Measurements from ENCODE around the gene PRSS21. TPM values are rescaled to one million over a fixed set of nuclear protein-coding genes. Genes with fewer than 3 reads are reported as not detected.
A peak's percentile ranks its signal among the peaks of the same experiment; 100 is the strongest.

PRSS21 gene
- total and polyA plus RNA-seq, 5 donors = not detected

DNA sequence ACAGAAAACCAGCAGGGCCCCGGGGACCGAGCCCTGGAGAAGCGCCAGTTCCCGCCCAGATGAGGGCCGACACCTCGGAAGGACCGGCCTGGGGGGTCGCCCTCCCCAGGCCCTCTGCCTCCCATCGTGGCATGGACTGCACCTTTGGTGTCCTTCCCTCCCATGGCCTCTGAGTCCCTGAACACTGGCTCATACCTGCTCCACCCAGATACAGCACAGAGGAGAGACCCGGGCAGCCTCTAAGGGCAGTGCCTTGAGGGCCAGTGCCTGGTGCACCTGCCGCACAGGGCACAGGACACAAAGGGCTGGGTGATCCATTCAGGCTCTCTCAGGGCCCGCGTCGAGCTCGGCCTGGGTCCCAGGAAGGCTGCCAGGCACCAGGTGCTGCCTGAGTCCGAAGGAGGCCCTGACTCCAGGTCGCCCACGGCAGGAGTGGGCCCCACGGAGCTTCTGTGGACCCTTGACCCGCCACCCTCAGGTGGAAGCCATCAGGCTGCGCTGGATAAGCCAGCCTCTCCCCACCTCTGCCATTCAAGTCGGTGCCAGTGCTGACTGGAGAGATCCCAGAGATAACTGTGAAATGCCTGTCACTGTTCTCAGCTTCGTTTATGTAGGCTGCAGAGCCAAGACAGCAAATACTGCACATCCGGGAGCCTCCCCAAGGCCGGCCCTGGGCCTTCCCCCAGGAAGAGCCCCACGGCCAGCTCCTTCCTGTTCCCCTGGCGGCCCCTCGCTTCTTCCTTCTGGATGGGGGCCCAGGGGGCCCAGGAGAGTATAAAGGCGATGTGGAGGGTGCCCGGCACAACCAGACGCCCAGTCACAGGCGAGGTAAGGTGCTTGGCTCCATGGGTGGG lies 12.7 kb downstream of the PRSS21 start, which contains the start of gene ZG16B:
Gene ZG16B, plus strand, starts transcription at position 803 of the 854 bp plus-strand sequence. CDS start 139 bp downstream, outside the sequence.
- intact Hi-C loops (cut with DNase I) = no loop called here
- 66% methylated on average over 32 of the region's 32 CpGs for WGBS
- DNase-seq = no peak
- H3K27ac ChIP-seq (ENCODE audit: low read length) = no peak within 1 kb of the TSS
- H3K9me3 ChIP-seq (ENCODE audit: control insufficient read depth, low read length) = no peaks in the 10 kb centered on the region
- H3K4me1 ChIP-seq (ENCODE audit: control insufficient read depth, insufficient read depth, low read length) = no peaks in the 10 kb centered on the region
- no peaks in the 10 kb centered on the region for H3K27me3 ChIP-seq (ENCODE audit: control insufficient read depth, insufficient read depth)
- ATAC-seq = peak; percentile 15 to 28
- H3K4me3 ChIP-seq (ENCODE audit: low read length) = no peak within 1 kb of the TSS

GRCh38 chr16:2830355-2830695 lies 13.3 kb downstream of the PRSS21 start:
- no peaks in the 10 kb centered on the region for H3K4me1 ChIP-seq (ENCODE audit: control insufficient read depth, insufficient read depth, low read length)
- H3K27ac ChIP-seq (ENCODE audit: low read length) = no peak overlapping the region
- no peaks in the 10 kb centered on the region for H3K27me3 ChIP-seq (ENCODE audit: control insufficient read depth, insufficient read depth)
- 74% methylated on average over 5 of the region's 5 CpGs for WGBS
- no peak overlapping the region for H3K4me3 ChIP-seq (ENCODE audit: low read length)
- no peak for DNase-seq
- no peaks in the 10 kb centered on the region for H3K9me3 ChIP-seq (ENCODE audit: control insufficient read depth, low read length)
- intact Hi-C loops (cut with DNase I) = no loop called here
- no peak for ATAC-seq

- Histone ChIP-seq H3K27me3 (ENCODE audit: control insufficient read depth, insufficient read depth) (no peaks in the 10 kb centered on the region), H3K9me3 (ENCODE audit: control insufficient read depth, low read length) (no peaks in the 10 kb centered on the region), H3K27ac (ENCODE audit: low read length) (no peak overlapping the region), H3K4me1 (ENCODE audit: control insufficient read depth, insufficient read depth, low read length) (no peaks in the 10 kb centered on the region), H3K4me3 (ENCODE audit: low read length) (no peak overlapping the region)
- intact Hi-C loops (cut with DNase I) = no loop called here
- DNase-seq (no peak), ATAC-seq (no peak)
- WGBS = 78% methylated on average over 15 of the region's 15 CpGs
Measured at GRCh38 chr16:2831203-2831602, 14.2 kb downstream of the PRSS21 start.

DNA sequence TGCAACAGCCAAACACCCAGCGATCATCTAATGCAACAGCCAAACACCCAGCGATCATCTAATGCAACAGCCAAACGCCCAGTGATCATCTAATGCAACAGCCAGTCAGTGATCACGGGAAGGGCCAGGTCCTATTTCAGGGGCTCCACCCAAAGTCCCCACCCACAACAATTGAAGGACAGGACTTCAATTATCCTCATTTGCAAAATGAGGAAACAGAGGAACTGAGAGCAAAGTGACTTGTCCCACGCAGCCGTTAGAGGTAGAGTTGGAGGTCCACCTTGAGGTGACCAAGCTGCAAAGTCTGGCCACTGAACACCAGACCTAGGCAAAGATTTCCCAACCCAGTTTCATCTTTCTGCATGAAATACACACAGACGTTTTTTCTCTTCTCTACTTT lies 16.7 kb downstream of the PRSS21 start:
- Histone ChIP-seq H3K27ac (ENCODE audit: low read length) (no peak overlapping the region), H3K27me3 (ENCODE audit: control insufficient read depth, insufficient read depth) (no peaks in the 10 kb centered on the region), H3K4me1 (ENCODE audit: control insufficient read depth, insufficient read depth, low read length) (no peaks in the 10 kb centered on the region), H3K9me3 (ENCODE audit: control insufficient read depth, low read length) (no peaks in the 10 kb centered on the region), H3K4me3 (ENCODE audit: low read length) (no peak overlapping the region)
- no peak for ATAC-seq
- intact Hi-C loops (cut with DNase I) = no loop called here
- 69% methylated on average over 7 of the region's 7 CpGs for WGBS
- DNase-seq = no peak

GRCh38 chr16:2834968-2835367 lies 17.9 kb downstream of the PRSS21 start:
- DNase-seq (no peak), ATAC-seq (no peak)
- intact Hi-C loops (cut with DNase I) = loop anchor here in 1 of 4 donors (5.0 kb wide), 1 partner anchor 92 kb away; no protein-coding TSS in a partner anchor
- no peak overlapping the region for H3K27ac ChIP-seq (ENCODE audit: low read length)
- no peaks in the 10 kb centered on the region for H3K9me3 ChIP-seq (ENCODE audit: control insufficient read depth, low read length)
- 86% methylated on average over 3 of the region's 3 CpGs for WGBS
- no peaks in the 10 kb centered on the region for H3K4me1 ChIP-seq (ENCODE audit: control insufficient read depth, insufficient read depth, low read length)
- no peak overlapping the region for H3K4me3 ChIP-seq (ENCODE audit: low read length)
- H3K27me3 ChIP-seq (ENCODE audit: control insufficient read depth, insufficient read depth) = no peaks in the 10 kb centered on the region

DNA sequence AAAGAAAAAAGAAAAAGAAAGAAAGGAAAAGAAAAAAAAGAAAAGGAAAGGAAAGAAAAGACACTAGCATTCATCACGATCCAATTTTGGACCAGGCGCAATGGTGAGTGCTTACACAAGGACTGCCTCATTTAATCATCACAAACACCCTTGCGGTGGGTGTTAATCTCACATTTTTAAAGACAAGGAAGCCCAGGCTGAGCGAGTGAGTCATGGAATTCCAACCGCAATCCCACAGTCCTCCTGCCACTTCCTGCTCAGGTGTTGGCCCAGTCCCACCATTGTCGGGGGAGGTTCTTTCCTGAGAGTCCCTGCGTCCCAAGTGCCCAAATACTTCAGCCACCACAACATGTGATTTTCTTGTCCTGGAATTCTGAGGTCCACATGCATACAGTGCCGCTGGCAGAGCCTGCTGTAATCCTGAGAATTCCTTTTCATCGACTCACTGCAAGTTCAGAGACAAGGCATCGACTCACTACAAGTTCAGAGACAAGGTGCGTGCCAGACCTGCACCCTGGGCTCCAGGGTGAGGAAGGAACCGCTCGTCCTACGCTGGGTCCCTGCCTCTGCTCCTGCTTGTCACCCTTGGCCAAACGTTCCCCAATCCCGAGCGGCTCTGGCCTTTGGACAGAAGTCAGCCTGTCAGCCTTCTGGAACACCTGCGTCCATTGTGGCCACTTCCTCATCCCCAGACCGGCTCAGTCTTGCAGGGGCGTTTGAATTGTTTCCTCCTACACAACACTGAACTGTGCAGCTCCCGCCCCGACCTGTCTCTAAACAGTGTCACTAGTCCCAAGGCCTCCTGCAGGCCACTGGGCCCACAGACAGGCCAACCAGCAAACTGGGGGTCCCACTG lies 18.8 kb downstream of the PRSS21 start:
- intact Hi-C loops (cut with DNase I) = loop anchor here in 1 of 4 donors (5.0 kb wide), 1 partner anchor 91 kb away; no protein-coding TSS in a partner anchor

GRCh38 chr16:2836646-2837508 lies 19.8 kb downstream of the PRSS21 start:
- Histone ChIP-seq H3K27ac (ENCODE audit: low read length) (no peak overlapping the region), H3K9me3 (ENCODE audit: control insufficient read depth, low read length) (no peaks in the 10 kb centered on the region), H3K4me3 (ENCODE audit: low read length) (no peak overlapping the region), H3K4me1 (ENCODE audit: control insufficient read depth, insufficient read depth, low read length) (no peaks in the 10 kb centered on the region), H3K27me3 (ENCODE audit: control insufficient read depth, insufficient read depth) (no peaks in the 10 kb centered on the region)
- DNase-seq = no peak
- no peak for ATAC-seq
- intact Hi-C loops (cut with DNase I) = loop anchor here in 1 of 4 donors (5.0 kb wide), 1 partner anchor 90 kb away; no protein-coding TSS in a partner anchor
- WGBS = 69% methylated on average over 13 of the region's 13 CpGs

More for the DNA sequence above, 18.8 kb downstream of the PRSS21 start:
- ATAC-seq = no peak
- H3K4me1 ChIP-seq (ENCODE audit: control insufficient read depth, insufficient read depth, low read length) = no peaks in the 10 kb centered on the region
- H3K27me3 ChIP-seq (ENCODE audit: control insufficient read depth, insufficient read depth) = no peaks in the 10 kb centered on the region
- no peak overlapping the region for H3K27ac ChIP-seq (ENCODE audit: low read length)
- 35% methylated on average over 22 of the region's 22 CpGs for WGBS
- no peak for DNase-seq
- H3K4me3 ChIP-seq (ENCODE audit: low read length) = no peak overlapping the region
- H3K9me3 ChIP-seq (ENCODE audit: control insufficient read depth, low read length) = no peaks in the 10 kb centered on the region

- H3K4me3 ChIP-seq (ENCODE audit: low read length) = no peak overlapping the region
- intact Hi-C loops (cut with DNase I) = loop anchor here in 1 of 4 donors (5.0 kb wide), 1 partner anchor 88 kb away; no protein-coding TSS in a partner anchor
- H3K27ac ChIP-seq (ENCODE audit: low read length) = no peak overlapping the region
- DNase-seq = peak; percentile 60 to 82 (median 78)
- no peaks in the 10 kb centered on the region for H3K4me1 ChIP-seq (ENCODE audit: control insufficient read depth, insufficient read depth, low read length)
- no peaks in the 10 kb centered on the region for H3K27me3 ChIP-seq (ENCODE audit: control insufficient read depth, insufficient read depth)
- ATAC-seq = peak; percentile 66 to 75
- 3% methylated on average over 12 of the region's 12 CpGs for WGBS
- H3K9me3 ChIP-seq (ENCODE audit: control insufficient read depth, low read length) = no peaks in the 10 kb centered on the region
Measured at GRCh38 chr16:2838928-2839327, 21.9 kb downstream of the PRSS21 start.

- Histone ChIP-seq H3K4me1 (ENCODE audit: control insufficient read depth, insufficient read depth, low read length) (no peaks in the 10 kb centered on the region), H3K27me3 (ENCODE audit: control insufficient read depth, insufficient read depth) (no peaks in the 10 kb centered on the region), H3K9me3 (ENCODE audit: control insufficient read depth, low read length) (no peaks in the 10 kb centered on the region), H3K4me3 (ENCODE audit: low read length) (no peak overlapping the region), H3K27ac (ENCODE audit: low read length) (no peak overlapping the region)
- WGBS = 79% methylated on average over 15 of the region's 15 CpGs
- ATAC-seq = no peak
- intact Hi-C loops (cut with DNase I) = loop anchor here in 1 of 4 donors (5.0 kb wide), 1 partner anchor 87 kb away; no protein-coding TSS in a partner anchor
- DNase-seq = no peak
Measured at GRCh38 chr16:2839650-2840450, 22.8 kb downstream of the PRSS21 start.

DNA sequence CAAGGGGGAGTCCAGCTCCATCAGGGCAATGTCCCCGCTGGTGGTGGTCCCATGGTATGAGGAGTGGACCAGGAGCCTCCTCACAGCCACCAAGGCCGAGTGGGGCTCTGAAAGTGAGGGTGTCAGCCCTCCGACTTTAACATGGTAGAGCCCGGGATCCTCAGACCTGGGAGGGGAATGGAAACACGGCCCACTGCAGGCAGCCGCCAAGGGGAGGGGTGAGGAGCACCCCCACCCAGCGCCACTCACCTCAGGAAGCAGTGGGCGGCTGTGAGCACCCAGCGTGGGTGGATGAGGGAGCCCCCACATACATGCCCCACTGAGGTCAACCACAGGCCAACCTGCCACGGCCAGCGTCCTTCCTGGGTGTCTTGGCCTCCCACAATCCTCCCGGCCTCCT lies 23.9 kb downstream of the PRSS21 start:
- Histone ChIP-seq H3K9me3 (ENCODE audit: control insufficient read depth, low read length) (no peaks in the 10 kb centered on the region), H3K27me3 (ENCODE audit: control insufficient read depth, insufficient read depth) (no peaks in the 10 kb centered on the region), H3K4me1 (ENCODE audit: control insufficient read depth, insufficient read depth, low read length) (no peaks in the 10 kb centered on the region), H3K4me3 (ENCODE audit: low read length) (no peak overlapping the region), H3K27ac (ENCODE audit: low read length) (no peak overlapping the region)
- DNase-seq = no peak
- ATAC-seq = no peak
- intact Hi-C loops (cut with DNase I) = no loop called here
- WGBS = 81% methylated on average over 12 of the region's 12 CpGs

Data from right cardiac atrium (tissue), 5 donors.